ENCODE measurements around the gene SLC27A5.
"Not testable (repeated sequence)": the region's sequence is repeated elsewhere in the genome, so short reads cannot be mapped to it uniquely, and the experiment has no call there.

The SLC27A5 gene

DNA sequence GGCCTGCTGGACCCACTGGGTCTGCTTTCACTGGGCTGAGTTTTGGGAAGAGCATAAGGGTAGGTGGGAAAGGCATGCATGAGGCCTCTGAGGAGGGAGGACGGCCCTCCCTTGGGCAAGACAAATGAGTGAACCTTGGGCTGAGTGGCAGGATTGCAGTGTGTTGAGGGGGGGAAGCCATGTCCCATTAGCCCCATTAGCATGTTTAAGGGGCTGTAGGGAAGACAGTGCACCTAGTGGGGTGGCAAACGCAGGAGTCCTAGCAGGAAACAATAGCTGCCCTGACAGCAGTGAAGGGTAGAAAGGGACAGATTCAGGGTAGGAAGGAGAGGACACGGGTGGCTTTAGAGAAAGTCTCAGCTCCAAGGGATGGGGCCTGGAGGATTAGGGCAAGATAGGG lies 10.9 kb upstream of the SLC27A5 start:
- DNase-seq (ENCODE audit: low read depth) = no peak

GRCh38 chr19:58521651-58522050 lies 9.9 kb upstream of the SLC27A5 start:
- no peak for DNase-seq (ENCODE audit: low read depth)

GRCh38 chr19:58520257-58520599 lies 8.4 kb upstream of the SLC27A5 start:
- DNase-seq (ENCODE audit: low read depth) = no peak

- peak; percentile 91 for DNase-seq (ENCODE audit: low read depth)
Observed at GRCh38 chr19:58519355-58520256, 7.8 kb upstream of the SLC27A5 start, which contains the start of gene ZBTB45. Gene ZBTB45, minus strand, starts transcription at chr19:58519810. Its CDS starts 2,137 bp downstream, at chr19:58517673.

- peak; percentile 49 for DNase-seq (ENCODE audit: low read depth)
Observed at GRCh38 chr19:58519087-58519354, 7.2 kb upstream of the SLC27A5 start.

DNA sequence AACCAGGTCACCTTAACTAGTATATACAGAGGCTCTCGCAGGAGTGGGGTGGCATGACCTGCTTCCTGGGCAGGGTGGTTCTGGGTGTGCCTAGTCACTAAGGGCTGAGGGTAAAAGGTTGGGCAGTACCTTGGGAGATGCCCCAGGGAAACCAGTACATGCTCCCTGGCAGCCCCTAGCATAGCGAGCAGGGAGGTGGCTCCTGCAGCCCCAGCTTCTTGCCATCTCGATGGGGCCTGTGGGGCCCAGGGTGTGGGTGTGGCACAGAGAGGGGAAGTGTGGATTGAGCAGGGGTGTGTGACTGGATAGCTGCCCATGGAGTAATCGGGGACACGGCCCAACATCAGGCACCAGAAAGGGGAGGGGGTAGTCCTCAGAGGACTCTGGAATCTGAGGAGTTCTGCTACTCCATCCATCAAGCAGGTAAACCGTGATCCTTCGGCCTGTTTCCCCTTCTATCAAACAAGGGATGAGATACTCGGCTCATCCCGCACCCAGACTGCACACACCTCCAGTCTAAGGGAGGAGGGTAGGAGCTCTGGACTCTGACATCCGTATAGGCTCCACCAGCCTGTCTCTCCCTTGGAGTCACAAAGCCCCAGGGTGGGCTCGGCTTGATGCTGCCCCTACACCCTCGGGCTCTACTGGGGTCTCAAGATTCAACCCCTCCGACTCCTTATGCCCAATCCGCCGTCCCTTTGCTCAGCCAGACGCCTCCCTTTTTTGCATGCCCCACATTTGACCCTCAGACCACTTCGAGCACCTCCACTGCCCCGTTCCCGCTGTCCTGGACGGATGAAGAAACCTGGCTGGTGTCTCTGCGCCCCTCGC lies 6.7 kb upstream of the SLC27A5 start:
- DNase-seq (ENCODE audit: low read depth) = no peak

GRCh38 chr19:58516964-58517833 lies 5.4 kb upstream of the SLC27A5 start:
- no peak for DNase-seq (ENCODE audit: low read depth)

DNA sequence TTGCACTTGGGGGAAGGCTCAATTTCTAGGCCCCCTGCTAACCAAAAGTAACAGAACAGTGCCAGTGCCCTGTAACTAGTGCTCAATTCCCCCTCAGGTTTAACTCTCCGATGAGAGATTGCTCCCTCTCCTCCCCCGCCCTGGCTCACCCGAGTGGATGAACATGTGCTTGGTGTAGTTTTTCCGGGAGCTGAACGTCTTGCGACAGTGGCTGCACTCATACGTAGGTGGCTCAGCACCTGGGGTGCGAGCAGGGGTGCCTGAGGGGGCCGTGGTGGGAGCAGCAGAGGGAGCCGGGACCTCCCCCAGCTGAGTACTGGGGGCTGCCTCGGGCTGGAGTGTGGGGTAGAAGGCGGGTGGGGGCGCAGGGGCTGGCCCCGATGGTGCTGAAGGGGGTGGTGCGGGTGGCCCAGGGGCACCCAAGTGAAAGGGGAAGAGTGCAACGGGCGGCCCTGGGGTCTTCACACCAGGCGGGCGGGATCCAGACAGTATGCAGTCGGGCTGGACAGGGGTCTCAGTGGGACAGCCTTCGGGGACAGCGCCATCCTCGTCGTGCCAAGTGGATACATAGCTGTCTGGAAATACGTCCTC lies 4.5 kb upstream of the SLC27A5 start:
- DNase-seq (ENCODE audit: low read depth) = no peak

DNA sequence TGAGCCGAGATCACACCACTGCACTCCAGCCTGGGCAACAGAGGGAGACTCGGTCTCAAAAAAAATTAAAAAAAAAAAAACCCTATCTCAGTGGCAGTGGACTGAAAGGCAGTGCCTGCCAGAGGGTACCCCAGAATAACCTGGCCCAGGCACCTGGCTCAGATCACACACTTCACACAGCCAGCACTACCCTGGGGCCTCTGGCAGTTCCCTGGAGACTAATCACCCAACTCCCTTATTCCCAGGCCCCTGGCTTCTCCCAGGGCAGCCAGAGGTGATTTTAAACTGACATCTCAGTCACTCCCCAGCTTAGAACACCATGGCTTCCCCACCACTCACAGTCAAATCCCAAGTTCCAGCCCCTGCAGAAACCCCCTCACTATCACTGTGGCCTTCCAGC lies 3.5 kb upstream of the SLC27A5 start:
- no peak for DNase-seq (ENCODE audit: low read depth)

DNA sequence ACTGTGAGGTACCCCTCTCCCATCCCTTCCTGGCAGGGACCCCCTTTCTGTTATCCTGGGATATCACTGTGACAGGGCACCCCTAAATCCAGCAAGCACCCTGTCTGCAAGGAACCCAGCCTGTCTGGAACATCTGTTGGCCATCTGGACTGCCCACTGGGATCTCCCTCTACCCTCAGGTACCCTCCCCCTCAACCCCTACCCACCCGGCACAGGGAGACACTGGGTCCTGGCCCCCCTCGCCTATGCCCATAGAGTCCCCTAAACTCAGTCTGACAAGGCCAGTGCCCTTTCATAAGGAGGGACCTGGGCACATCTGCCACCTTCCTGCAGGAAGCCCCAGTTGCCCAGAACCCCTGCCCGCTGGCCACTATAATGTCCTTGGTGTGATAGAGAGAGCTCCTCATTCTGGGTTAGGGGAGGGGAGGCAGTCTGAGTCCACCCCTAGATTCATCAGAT lies 2.8 kb upstream of the SLC27A5 start:
- no peak for DNase-seq (ENCODE audit: low read depth)

- peak; percentile 99 for DNase-seq (ENCODE audit: low read depth)
Observed at GRCh38 chr19:58513694-58514563, 2.1 kb upstream of the SLC27A5 start.

DNA sequence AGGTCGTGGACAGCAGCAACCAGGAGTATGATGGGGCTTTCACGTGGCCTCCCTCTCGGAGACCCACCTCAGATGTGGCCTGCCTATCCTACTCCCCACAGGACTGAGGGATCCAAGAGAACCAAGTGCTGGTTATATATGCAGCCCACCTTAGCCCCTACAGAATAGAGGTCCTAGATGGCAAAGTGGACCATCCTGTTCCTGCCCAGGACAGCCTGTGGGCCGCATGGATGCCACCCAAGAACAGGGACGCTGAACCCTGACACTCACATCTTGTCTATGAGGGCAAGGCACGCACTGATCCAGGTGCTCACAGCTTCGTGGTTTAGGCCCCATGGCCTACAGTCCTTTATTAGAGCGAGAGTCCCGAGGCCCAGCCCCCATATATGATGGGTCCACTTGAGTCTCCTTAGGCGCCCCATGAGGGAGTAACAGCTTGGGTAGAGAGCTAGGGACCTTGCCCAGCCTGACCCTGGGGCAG lies 1.5 kb upstream of the SLC27A5 start:
- no peak for DNase-seq (ENCODE audit: low read depth)

- no peak for DNase-seq (ENCODE audit: low read depth)
Observed at GRCh38 chr19:58510084-58510862, 1.5 kb downstream of the SLC27A5 start.

GRCh38 chr19:58509731-58510083 lies 2.1 kb downstream of the SLC27A5 start:
- no peak for DNase-seq (ENCODE audit: low read depth)

- DNase-seq (ENCODE audit: low read depth) = not testable (repeated sequence)
Observed at GRCh38 chr19:58507602-58508223, 4.1 kb downstream of the SLC27A5 start.

- DNase-seq (ENCODE audit: low read depth) = no peak
Observed at GRCh38 chr19:58500242-58500641, 11.6 kb downstream of the SLC27A5 start.

DNA sequence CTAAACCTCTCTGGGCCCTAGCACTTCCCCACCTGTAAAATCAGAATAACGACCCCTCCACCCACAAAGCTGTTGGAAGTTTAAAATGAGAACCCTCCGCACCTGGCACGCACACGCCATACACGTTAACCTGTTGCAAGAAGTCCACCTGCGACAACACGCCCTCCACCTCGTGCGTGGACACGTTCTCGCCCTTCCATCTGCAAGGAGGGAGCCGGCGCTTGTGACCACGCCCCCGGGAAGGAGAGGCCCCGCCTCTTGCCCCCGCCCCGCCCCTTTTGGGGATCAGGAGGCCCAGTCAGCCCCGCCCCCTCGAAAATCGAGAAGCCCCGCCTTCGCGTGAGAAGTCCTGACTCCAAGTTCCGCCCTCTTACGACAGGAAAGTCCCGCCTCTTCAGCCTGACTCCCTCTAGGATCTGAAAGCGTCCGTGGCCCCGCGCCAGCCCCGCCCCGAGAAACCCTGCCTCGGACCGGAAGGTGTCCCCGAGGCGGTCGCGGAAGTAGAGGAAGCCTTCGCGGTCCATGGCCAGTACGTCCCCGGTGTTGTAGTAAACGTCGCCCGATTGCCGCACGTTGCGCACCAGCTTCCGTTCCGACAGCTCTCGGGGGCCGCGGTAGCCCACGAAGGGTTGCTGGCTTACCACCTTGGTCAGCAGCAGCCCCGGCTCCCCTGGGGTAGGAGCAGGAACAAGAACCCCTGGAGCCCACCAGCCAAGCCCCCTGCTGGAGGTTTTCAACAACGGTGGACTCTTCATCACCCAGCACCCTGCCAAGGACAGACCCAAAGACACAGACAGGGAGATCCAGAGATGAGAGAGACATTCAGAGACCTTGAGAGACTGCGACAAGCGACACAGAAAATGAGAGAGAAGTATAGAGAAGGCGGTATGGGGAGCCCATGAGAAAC lies 12.5 kb downstream of the SLC27A5 start:
- DNase-seq (ENCODE audit: low read depth) = peak; percentile 99

DNA sequence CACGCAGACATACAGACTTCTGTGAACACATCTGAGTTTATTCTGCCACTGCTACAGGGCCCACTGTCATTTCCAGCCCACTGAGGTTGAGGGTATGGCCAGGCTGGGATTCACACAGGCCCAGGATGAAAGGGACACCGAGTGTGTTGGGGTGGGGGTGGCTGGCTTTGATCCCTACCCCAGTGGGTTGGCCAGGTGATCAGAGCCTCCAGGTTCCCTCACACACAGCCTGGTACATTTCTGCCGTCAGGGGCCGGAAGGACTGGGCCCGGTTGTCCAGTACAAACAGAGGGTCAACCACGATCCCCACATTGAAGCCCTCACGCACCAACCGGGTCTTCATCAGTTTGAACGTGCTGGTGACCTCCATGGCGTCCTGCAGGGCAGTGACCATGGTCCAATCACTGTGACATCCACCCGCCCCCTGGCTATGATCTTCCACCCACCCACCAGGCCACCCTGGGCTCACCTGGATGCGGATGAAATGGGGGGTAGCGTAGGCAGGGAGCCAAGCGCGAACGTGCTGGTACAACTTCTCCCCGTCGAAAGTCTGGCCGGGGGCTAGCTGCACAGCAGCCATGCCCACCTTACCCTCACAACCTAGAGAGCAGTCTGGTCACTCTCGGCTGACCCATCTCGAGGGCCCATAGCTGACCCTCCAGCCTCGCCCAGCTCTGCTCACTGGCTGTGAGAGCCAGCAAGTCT lies 13.3 kb downstream of the SLC27A5 start:
- no peak for DNase-seq (ENCODE audit: low read depth)

Data from activated T-cell treated with anti-CD3 and anti-CD28 coated beads for 48 hours (primary cell).